PFSK-1 (cell line): ENCODE measurements around the gene ACSF3.

Source experiments
- FOXP2 ChIP-seq: optimal IDR thresholded peaks from 2 replicates; pipeline ENCODE3; 2011; ENCODE audit warnings: borderline replicate concordance, control low read depth, inconsistent platforms; ENCODE audit not compliant: insufficient read depth; ENCODE audit errors: extremely low read length, extremely low read depth
- POLR2AphosphoS5 ChIP-seq: IDR thresholded peaks from 2 replicates; pipeline ENCODE4 v1.6.1; 2012; ENCODE audit warnings: low read depth, mild to moderate bottlenecking, control low read depth, low read length, moderate library complexity
- REST ChIP-seq, 2 experiments: IDR thresholded peaks; 2 replicates each; pipeline versions ENCODE4 v1.6.1 to v1.8.0; 2011 to 2012; ENCODE audit warnings: low read depth in 2 of 2, low read length in 2 of 2, control low read depth in 1 of 2, inconsistent platforms in 1 of 2, mild to moderate bottlenecking in 1 of 2, moderate library complexity in 1 of 2; ENCODE audit not compliant: insufficient read depth in 1 of 2
- SIN3A ChIP-seq: IDR thresholded peaks from 2 replicates; pipeline ENCODE4 v1.6.1; 2012; ENCODE audit warnings: mild to moderate bottlenecking, low read length, moderate library complexity, borderline replicate concordance; ENCODE audit not compliant: insufficient read depth
- TAF1 ChIP-seq: IDR thresholded peaks from 2 replicates; pipeline ENCODE4 v1.6.1; 2012; ENCODE audit warnings: low read length, control low read depth, borderline replicate concordance; ENCODE audit not compliant: insufficient read depth

ACSF3 gene

GRCh38 chr16:89065458-89065822, 28.2 kb upstream of the ACSF3 start:
- TF ChIP-seq FOXP2 = no peak

- no peak for TF ChIP-seq POLR2AphosphoS5
- TF ChIP-seq SIN3A = no peak
- TF ChIP-seq REST (IDR thresholded peaks at IDR 0.05; ENCODE audit: insufficient read depth in 1 of 2, low read depth in 2 of 2, low read length in 2 of 2) = no peak
- TF ChIP-seq FOXP2 = no peak
- no peak for TF ChIP-seq TAF1
These were observed 26.9 kb upstream of the ACSF3 start for GRCh38 chr16:89066721-89067120.

GRCh38 chr16:89067677-89068443, 25.8 kb upstream of the ACSF3 start:
- TF ChIP-seq TAF1 = no peak
- no peak for TF ChIP-seq FOXP2
- TF ChIP-seq REST (IDR thresholded peaks at IDR 0.05; ENCODE audit: insufficient read depth in 1 of 2, low read depth in 2 of 2, low read length in 2 of 2) = no peak
- TF ChIP-seq SIN3A = no peak
- no peak for TF ChIP-seq POLR2AphosphoS5

GRCh38 chr16:89069920-89070319, 23.7 kb upstream of the ACSF3 start:
- TF ChIP-seq SIN3A (no peak), REST (IDR thresholded peaks at IDR 0.05; ENCODE audit: insufficient read depth in 1 of 2, low read depth in 2 of 2, low read length in 2 of 2) (no peak), POLR2AphosphoS5 (no peak), TAF1 (no peak)

- TF ChIP-seq FOXP2 = no peak
- TF ChIP-seq TAF1 = no peak
- TF ChIP-seq REST (IDR thresholded peaks at IDR 0.05; ENCODE audit: insufficient read depth in 1 of 2, low read depth in 2 of 2, low read length in 2 of 2) = no peak
- TF ChIP-seq POLR2AphosphoS5 = no peak
- no peak for TF ChIP-seq SIN3A
These were observed 23.1 kb upstream of the ACSF3 start for GRCh38 chr16:89070590-89070989.
